Hematopoietic multipotent progenitor cell (in vitro differentiated cells): ENCODE data around the gene CACNA1C. TPM values are rescaled to one million over a fixed set of nuclear protein-coding genes. Genes with fewer than 3 reads are reported as not detected.

Source experiments
- DNase-seq, 3 donors: peaks; one replicate each; pipeline ENCODE4 v3.0.0-alpha.2; 2011 to 2015; ENCODE audit warnings: low read depth in 2 of 3, low spot score in 2 of 3
- total RNA-seq: library from RNA; depleted of rRNA; stranded (reverse); fragments of >200 nt; gene quantifications from one replicate; pipeline ENCODE4 v1.2.3, GENCODE V29; 2012

The CACNA1C gene
- total RNA-seq, 1 donor = 0.54 TPM

DNA sequence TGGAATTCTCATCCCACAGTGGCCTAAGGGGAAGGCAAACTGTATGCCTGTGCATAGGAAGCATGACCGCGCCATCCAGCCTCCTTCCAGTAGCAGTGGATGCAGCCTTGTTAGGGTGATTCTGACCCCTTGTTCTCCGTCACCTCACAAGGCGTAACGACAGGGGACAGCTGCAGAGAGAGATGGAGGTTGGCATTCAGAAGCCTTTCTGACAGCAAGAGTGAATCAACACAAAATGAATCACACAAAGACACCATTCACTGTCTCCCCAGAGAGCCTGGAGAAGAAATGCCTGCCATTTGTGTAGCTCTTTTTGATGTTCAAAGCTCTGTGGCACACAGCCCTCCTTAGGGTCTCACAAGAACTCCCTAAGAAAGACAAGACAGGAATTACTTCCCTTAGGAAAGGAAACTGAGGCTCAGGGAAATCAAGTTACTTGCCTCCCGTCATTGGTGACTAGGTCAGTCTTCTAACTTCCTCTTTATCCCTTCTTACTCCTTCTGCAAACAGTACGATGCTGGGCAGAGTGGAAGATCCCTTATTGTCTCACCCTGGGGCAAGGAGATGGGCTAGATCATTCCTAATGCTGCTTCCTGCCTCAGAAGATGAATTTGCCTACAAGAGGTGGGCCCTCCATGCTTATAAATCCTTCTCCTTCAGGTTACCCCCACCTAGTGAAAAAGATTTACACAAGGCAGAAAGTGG is 280.9 kb downstream of the CACNA1C start:
- no peak for DNase-seq

DNA sequence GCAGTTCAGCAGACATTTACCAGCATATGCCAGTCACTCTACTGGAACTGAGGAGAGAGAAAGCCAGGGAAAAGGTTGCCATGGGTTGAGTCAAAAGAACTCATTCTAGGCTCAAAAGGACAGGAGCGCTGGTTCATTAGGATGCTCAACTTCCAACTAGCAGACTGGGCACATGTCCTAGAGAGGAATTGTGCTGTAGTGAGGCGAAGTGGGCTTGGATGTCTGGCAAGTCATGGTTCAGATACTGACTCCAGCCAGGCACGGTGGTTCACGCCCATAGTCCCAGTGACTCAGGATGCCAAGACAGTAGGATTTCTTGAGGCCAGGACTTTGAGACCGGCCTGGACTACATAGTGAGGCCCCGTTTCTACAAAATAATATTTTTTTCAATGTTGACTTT is 281.5 kb downstream of the CACNA1C start:
- no peak for DNase-seq

DNA sequence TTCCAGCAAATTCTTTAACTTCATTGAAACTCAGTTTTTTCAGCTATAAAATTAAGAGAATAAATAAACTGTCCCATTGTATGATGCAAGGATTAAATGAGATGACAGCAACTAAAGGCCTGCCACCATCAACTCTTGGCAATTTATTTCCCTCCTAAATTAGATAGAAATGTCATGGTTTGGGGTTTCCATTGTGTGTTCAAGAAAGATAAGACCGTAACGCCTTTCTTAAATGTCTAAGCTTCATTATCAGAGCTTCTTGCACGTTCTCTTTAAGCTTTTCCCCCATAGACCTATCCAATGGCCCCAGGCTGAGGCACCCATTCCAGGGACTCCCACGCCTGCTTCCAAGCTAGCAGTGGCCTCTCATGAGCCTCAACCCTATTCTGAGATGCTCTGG is 281.9 kb downstream of the CACNA1C start:
- DNase-seq = peak in 1 of 3 donors; percentile 64

DNA sequence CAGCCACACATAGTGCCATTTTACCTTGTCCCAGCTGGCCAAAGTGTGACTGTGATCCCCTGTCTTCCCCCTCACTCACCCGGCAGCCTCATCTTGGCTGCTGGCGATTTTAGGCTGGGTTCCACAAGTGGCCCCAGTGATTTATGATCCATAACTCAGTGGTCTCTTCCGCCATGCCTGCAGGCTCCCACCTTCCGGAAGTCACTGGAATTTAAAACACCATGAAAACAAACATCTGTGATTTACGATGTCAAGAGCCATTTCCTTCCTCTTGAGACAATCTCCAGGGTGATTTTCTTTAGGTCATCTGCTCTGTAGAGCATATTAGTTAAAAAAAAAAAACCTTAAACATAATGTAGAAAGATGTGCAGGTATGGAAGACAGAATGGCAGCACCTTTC is 282.3 kb downstream of the CACNA1C start:
- DNase-seq = peak in 1 of 3 donors; percentile 49

DNA sequence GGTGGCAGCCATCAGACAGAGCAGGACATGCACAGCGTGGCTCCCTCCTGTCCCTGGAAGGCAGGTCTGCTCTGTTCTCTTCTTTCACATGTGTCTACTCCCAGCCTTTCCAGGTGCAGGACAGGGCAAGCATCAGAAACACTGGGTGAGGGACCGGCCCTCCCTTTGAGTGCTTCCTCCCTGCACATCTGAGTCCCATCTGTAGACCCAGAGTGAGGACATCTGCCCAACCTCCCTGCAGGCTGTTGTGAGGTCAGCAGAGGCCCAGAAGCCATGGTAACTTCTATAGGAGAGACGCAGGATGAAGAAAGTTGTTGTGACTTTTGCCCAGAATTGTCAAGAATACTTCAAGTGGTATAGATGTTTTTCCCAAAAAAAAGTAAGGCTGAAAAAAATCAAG is 282.7 kb downstream of the CACNA1C start:
- no peak for DNase-seq

DNA sequence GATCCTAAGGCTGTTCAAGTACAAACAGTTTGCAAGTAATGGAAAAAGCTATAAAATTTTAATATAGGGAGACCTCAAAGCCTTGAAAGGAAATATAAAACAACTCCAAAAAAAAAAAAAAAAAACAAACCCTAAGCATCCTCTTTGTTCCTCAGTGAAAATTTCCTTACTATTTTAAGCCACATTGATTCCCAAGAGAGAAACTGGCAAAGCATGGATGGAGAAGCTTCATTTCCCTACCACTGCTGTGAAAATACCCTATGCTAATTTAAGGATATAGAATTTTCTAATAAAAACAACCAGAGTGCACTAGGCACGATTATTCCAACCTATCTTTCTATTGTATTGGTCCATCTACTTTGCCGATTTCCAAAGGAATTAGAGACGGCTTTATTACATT is 283.1 kb downstream of the CACNA1C start:
- DNase-seq = no peak

DNA sequence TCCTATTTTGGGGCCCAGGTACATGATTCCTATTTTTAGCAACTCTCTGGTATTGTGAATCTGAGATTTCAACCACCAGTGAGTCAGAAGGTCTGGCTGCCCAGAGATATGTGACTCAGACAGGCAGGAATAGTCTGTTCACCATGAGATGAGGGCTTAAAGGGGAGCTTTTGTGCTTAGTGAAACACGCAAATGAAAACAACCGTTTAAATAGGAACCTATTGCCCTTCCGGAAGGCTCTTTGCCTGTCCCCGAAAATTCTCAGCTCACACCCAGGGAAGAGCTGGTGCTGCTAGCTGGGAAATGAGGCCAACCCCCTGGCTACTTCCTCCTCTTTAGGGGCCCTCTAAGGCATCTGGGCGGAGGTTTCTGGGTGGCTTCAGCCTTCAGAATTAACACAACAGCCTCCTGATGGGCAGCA is 283.6 kb downstream of the CACNA1C start:
- peak in 2 of 3 donors; percentile 72 to 82 for DNase-seq

DNA sequence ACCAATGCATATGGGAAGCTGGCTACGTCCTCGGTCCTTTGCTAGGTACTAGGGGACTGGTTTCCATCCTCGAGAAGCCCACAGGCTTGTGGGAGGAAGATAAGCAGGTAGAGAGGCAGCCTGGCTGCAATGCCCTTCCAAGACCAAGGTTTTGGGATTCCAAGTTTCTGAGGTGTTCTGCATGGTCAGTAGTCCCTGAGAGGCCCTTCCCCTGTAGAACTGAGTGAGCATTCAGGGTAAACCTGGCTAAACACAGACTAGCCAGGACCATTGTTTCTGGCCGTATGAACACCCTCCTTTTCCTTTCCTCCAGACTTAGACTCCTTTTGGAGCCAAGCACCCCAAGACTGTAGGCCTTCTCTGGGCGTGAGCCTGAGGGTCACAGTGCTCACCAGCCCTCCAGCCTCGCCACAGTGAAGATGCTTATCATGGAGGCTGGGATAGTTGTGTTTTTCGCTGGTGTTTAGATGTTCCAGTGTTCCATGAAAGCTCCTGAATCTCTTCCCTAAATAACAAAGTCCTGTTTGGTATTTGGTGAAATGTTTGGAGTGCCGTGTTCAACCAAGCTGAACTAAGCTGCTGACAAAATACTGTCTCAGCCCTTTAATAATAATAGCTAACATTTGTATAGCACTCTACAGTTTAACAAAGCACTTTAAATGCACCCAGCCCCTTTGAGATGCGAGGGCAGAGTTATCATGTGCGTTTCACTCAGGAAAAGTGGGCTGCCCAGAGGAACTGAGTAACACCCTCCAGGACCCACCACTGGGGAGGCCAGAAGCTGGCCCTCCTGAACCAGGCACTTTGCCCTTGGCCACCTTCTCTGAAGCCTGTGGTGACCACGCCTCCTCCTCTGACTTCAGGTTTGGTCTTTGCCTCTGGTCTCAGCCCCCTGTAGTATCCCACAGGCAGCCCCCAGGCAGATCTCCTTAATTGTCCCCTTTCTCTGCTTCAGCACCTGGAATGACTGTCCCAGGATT is 284.5 kb downstream of the CACNA1C start:
- DNase-seq = no peak

DNA sequence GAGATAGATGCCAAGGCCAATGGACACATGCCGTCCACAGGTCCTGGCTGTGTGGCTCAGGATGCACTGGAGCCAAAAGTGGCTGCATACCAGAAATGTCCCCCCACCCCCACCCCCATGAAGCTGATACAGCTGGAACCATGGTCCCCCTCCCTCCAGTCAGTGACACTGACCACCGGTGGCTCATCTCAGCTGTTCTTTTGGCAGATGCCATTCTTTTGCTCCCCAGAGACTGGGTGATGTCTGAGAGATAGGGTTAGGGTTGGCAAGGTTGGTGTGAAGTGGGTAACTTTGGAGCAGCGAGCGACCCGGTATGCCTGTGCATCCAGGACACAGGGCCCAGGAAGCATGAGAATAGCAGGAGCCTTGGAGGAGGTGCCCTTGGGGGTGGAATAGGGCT is 285.6 kb downstream of the CACNA1C start:
- no peak for DNase-seq

DNA sequence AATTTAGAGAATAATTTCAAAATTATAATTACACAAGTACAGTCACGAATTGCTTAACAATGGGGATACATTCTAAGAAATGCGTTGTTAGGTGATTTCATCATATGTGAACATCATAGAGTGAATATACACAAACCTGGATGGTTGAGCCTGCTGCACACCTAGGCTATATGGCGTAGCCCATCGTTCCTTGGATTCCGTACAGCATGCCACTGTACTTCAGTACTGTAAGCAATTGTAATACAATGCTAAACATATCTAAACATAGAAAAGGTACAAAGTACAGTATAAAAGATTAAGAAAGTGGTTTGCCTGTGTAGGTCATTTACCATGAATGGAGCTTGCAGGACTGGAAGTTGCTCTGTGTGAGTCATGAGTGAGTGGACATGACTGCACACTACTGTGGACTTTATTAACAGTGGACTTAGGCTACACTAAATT is 286.2 kb downstream of the CACNA1C start:
- no peak for DNase-seq

DNA sequence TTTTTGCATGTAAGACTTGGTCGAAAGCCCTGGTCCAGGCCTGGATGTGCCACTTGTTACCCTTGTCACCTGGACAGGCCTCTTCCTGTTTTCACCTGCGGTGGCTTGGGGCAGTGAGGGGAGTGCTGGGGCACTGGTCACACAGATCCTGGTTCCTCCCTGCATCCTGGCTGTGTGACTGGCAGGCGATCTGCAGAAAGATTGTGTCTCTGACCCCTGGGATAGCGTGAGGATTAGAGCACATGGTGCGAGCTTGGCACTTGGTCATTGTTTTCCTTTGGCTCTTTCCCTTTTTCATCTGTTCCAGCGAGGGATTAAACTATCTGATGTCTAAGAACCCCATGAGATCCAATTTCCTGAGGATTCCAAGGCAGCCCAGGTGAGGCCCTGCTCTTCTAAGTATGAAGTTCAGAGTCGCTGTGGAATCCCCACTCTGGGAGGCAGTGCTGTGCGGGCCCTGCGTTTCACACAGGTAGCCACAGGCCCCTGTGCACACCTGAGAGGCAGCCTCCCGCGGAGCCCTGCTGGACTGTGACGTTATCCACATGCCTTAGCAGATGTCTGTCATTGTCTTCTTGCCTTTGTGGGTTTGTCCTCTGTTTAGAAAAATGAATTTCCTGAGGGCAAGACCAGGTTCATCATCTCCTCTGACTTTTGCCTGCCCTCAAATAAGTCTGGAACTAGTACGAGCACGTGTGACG is 288.4 kb downstream of the CACNA1C start:
- DNase-seq = no peak

DNA sequence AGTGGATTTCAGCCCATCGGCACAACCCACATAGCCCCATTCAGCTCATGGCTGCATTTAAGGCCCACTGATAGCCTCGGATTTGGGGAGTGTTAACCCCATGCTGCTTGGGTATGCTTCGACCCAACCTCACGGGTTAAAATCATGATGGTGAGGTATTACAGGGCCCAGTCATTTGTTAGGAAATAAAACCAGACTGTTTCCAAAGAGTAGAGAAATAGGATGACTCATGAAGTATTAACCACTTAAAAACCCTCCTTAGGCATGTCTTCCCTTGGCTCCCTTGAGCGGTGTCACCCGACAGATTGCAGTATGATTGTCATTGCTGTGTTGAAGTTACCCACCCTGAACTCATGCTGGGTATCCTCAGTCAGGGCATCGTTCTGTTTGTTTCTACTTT is 289.1 kb downstream of the CACNA1C start:
- no peak for DNase-seq

DNA sequence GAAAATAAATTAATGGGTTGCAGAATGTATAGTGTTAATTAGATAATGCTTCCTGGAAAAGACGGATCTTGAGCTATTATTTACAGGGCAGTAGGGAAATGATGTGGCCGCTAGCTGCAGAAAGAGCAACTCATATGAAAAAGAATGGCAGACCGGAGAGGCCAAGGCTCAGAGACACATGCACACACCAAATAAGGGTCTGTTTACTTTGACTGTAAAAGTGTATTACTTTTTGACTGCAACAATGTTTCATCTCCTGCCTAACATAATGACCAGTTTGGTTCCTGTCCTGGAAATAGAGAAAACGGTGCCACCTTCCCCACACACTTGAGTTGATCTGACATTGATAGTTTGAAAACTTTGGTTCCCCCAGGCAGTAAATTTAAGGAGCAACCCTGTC is 290.9 kb downstream of the CACNA1C start:
- DNase-seq = peak in 1 of 3 donors; percentile 20

DNA sequence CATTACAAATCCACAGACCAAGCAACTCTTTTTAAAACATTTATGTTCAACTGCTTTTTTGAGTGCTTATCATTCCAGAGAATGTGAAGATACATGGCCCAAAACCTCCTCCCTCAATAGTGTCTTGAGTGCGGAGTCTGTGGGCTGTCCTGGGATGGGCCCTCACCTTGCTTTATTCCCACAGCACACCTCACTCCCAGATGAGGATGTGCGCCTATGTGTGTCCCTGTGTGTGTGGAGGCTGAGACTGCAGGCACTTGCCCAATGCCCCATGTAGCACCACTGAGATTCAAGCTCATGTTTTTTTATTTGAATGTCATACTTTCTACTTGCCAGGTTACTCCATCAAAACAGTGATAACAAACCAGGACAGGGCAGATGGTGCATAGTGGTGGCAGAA is 291.7 kb downstream of the CACNA1C start:
- DNase-seq = no peak

DNA sequence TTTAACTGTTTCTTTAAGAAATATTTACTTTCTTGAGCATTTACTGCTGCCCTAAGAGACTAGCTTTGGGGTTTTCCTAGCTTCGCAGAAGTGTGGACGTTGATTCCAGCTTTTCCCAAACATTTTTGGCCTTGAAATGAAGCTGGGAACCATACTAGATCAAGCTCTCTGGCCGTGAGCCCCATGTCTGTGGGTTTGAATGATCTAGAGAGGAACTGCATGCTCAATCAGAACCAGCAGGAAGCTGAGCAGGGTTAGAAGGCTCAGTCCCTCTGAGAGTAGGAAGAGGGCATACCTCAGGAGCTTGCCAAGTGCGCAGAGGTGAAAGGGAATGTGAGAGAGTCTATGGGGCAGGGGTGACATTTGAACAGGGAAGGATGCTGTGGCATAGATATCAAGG is 292.1 kb downstream of the CACNA1C start:
- DNase-seq = peak in 1 of 3 donors; percentile 41

DNA sequence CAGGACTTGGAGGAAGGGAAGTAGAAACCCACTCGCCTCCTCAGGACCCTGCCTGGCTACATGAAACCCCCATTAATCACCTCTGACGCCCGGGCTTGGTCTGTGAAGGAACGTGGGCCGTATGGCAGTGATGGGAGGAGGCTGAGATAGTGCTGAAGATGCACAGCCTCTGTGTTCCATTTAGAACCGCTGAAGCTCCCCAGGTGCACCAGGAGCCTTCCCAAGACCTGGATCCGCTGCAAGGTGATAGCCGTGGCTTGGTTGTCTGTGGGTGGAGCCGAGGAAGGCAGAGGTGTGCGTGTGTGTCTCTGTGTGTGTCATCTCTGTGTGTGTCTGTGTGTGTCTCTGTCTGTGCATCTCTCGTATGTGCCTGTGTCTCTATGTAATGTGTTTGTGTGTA is 293.1 kb downstream of the CACNA1C start:
- DNase-seq = no peak

DNA sequence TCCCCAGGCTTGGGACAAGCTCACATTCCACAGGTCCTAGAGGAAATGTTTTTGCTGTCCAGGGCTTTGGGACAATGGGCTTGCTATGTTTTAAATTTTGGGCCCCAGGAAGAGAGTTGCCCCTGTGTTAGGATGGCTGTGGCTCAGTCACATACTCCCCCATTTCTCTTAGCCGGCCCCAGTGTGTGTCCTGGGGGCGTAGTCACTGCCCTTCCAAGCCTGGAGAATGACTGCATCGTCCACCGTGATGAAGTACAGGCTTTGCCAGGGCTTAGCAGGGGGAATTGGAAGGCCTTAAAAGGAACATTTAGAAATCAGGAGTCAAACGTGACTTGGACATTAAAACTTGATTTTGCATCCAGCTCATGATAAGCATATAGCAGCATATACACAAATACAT is 293.6 kb downstream of the CACNA1C start:
- no peak for DNase-seq

DNA sequence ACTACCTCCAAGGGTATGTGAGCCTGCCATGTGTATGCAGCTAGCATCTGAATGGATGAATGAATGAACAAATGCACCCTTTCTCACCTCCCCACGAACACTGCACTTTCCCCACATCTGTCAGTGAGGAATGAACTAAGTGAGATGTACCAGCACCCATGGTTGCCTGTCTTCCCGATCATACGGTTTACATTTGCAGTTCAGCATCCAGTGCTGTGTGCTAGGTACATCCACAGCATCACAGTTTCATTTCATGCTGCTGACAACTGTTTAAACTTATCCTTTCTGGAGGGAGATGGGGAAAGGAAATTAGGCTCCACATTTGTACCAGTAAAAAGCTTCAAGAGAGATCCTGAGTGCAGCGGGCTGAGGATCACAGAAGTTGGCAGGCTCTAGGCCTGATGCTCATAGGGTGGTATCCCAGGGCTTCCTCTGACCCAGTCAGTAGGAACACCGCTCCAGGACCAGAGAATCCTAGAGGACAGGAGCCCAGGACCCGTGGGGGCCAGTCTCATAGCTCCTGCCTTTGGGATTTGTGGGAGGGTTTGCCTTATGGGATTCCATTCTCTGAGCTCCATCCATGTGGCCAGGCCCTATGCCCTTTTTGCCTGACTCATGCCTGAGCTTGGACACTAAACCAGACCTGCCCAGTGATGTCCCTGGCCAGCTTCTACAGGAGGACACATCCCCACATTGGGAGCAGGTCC is 294.5 kb downstream of the CACNA1C start:
- no peak for DNase-seq

DNA sequence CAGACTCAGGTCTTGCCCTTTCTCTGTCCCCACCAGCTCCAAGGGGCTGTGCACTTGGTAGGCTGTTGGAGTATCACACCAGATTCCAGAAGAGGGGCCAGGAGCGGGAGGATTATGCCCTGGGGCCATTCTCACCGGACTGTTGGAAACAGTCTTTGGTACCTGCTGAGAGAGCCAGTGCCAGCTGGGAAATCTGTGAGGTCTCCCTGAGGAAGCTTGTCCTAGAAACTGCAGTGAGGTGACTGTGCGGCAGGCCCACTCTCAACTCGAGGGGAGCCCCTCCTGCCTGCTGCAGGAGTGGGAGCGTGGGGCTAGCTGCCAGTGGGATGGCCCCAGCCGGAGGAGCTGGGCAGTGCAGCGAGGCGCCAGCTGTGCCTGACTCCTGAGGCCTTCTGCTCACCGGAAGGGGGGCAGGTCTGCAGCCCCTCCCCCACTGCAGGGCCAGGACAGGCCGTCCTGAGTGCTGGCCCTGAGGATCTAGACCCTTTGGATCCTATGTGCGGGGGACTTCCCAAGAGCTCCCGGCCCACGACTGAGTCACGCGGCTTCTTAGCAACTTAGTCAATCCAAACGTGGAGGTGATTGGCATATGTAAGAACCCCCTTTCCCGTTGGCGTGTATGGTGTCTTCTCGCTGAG is 295.2 kb downstream of the CACNA1C start:
- no peak for DNase-seq

DNA sequence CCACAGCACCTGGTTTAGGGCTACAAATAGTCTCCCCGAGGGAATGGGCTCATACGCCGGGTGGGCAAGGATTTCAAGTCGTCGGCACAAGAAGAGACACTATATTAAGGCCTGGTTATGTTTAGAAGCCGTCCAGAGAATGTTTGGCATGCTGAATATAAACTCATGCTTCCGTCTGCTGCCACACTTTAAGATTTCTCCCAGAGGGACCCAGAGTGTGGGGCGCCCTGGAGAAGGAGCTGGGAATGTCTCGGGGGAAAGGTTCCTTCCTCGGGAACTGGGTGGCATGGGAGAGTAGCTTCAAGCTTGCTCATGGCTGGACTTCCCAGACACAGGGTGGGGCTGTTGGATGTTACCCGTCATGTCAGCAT is 295.7 kb downstream of the CACNA1C start:
- no peak for DNase-seq
